ENCODE measurements around the gene NRBF2. TPM values are rescaled to one million over a fixed set of nuclear protein-coding genes. Genes with fewer than 3 reads are reported as not detected.
"Not testable (repeated sequence)": the region's sequence is repeated elsewhere in the genome, so short reads cannot be mapped to it uniquely, and the experiment has no call there.

The NRBF2 gene
- total and polyA plus RNA-seq, 8 donors: 6.8 to 23.1 (median 15.2) TPM; not detected in 1

DNA sequence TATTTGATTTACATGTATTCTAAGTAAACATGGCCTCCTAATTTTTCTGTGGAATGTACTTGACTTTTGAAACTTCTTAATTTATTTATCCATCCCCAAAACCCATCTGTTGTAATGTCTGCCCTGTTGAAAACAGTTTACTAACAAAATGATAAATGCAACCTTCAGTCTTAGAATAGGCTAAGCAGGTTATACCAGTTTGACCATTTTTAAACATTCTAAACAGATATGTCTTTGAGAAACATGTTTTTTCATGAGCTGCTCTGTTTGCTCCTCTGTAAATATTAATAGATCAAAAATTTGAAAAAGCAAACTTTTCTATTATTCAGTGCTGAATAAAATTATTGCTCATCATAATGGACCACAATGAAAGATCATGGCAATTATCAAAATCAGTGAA is 33.4 kb upstream of the NRBF2 start:
- intact Hi-C loops (cut with DNase I; ENCODE audit: low total_unique reads): no loop called here
- no peaks in the 10 kb centered on the region for H3K4me1 ChIP-seq
- TF ChIP-seq POLR2AphosphoS5 (IDR thresholded peaks at IDR 0.05): no peak
- no peak for TF ChIP-seq POLR2A (IDR thresholded peaks at IDR 0.05)
- TF ChIP-seq, protein P1, sequence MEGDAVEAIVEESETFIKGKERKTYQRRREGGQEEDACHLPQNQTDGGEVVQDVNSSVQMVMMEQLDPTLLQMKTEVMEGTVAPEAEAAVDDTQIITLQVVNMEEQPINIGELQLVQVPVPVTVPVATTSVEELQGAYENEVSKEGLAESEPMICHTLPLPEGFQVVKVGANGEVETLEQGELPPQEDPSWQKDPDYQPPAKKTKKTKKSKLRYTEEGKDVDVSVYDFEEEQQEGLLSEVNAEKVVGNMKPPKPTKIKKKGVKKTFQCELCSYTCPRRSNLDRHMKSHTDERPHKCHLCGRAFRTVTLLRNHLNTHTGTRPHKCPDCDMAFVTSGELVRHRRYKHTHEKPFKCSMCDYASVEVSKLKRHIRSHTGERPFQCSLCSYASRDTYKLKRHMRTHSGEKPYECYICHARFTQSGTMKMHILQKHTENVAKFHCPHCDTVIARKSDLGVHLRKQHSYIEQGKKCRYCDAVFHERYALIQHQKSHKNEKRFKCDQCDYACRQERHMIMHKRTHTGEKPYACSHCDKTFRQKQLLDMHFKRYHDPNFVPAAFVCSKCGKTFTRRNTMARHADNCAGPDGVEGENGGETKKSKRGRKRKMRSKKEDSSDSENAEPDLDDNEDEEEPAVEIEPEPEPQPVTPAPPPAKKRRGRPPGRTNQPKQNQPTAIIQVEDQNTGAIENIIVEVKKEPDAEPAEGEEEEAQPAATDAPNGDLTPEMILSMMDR (IDR thresholded peaks at IDR 0.05): no peak
- no peak for TF ChIP-seq EP300 (IDR thresholded peaks at IDR 0.05)
- peaks cover 0 to 6% (median 0%) of the 10 kb centered on the region in 3 donors for H3K27me3 ChIP-seq
- H3K4me3 ChIP-seq: no peak overlapping the region
- no peaks in the 10 kb centered on the region for H3K36me3 ChIP-seq
- no peaks in the 10 kb centered on the region for H3K9me3 ChIP-seq
- no peak overlapping the region for H3K27ac ChIP-seq
- no peak for DNase-seq

DNA sequence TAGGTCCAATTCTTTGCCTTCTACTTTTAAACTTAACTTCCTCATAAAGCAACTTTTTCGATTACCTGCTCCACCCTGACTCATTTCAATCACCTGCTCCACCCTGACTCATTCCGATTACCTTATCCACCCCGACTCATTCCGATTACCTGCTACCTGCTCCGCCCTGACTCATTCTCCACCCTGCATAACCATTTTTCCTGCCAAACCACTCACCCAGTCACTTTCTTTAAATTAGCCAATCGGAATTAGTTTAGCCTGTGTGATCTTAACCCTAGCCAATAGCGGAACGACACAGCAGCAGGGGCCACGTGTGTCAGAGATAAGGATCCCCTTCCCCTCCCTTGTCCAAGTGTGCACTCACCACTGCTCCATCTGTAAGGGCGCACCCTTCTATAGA is 32.0 kb upstream of the NRBF2 start:
- H3K36me3 ChIP-seq; H3K4me1 ChIP-seq; H3K9me3 ChIP-seq; intact Hi-C loops (cut with DNase I; ENCODE audit: low total_unique reads); H3K27ac ChIP-seq; H3K4me3 ChIP-seq; DNase-seq; H3K27me3 ChIP-seq: not testable (repeated sequence)
- WGBS, 5 donors: 73 to 89% (median 87%) methylated on average over 10 of the region's 10 CpGs

DNA sequence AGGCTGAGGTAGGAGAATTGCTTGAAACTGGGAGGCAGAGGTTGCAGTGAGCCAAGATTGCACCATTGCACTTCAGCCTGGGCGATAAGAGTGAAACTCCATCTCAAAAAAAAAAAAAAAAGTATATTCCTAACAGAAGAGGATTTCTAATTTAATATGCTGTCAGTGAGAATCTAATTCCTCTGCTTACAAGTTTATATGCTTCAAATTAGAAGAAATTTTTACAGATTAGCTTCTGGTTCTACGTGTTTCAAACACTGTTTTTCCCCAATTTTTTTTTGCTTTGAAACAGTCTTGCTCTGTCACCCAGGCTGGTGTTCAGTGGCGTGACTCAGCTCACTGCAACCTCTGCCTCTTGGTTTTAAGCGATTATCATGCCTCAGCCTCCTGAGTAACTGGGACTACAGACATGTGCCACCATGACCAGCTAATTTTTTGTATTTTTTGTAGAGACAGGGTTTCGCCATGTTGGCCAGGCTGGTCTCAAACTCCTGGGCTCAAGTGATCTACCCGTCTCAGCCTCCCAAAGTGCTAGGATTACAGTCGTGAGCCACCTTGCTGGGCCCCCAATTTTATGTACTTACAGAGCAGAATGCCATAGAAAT is 30.7 kb upstream of the NRBF2 start:
- 82 to 94% (median 88%) methylated on average over 7 of the region's 7 CpGs for WGBS, 5 donors
- H3K4me1 ChIP-seq; H3K36me3 ChIP-seq; H3K4me3 ChIP-seq; H3K27me3 ChIP-seq; H3K27ac ChIP-seq; DNase-seq; H3K9me3 ChIP-seq; intact Hi-C loops (cut with DNase I; ENCODE audit: low total_unique reads): not testable (repeated sequence)

DNA sequence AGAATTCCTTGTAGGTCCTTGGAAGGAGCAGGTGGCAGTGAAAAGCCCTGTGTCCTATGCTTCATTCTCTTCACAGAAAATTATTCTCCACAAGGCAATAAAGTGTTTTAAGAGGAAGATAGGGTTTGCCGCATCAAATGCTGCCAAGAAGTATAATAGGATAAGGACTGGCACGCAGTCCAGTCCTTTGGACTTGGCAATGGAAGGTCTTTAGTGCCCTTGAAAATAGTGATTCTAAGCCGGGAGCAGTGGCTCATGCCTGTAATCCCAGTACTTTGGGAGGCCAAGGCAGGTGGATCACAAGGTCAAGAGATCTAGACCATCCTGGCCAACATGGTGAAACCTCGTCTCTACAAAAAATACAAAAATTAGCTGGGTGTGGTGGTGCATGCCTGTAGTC is 29.9 kb upstream of the NRBF2 start:
- H3K9me3 ChIP-seq; H3K4me3 ChIP-seq; H3K4me1 ChIP-seq; H3K27me3 ChIP-seq; H3K27ac ChIP-seq; DNase-seq; H3K36me3 ChIP-seq; intact Hi-C loops (cut with DNase I; ENCODE audit: low total_unique reads): not testable (repeated sequence)
- 86 to 94% (median 90%) methylated on average over 4 of the region's 4 CpGs for WGBS, 5 donors

DNA sequence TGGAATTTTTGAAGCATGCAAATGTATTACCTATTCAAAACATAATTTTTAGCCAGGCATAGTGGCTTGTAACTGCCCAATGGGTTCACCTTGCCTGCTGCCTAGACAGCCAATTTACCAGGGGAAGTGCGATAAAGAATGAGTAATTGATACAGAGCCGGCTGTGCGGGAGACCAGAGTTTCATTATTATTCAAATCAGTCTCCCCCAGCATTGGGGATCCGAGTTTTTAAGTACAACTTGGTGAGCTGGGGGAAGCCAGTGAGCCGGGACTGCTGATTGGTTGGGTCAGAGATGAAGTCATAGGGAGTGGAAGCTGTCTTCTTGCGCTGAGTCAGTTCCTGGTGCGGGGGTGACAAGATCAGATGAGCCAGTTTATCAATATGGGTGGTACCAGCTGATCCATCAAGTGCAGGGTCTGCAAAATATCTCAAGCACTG is 29.1 kb upstream of the NRBF2 start:
- Histone ChIP-seq H3K4me3 (no peak overlapping the region), H3K9me3 (no peaks in the 10 kb centered on the region), H3K36me3 (no peaks in the 10 kb centered on the region), H3K27me3 (peaks cover 0 to 6% (median 0%) of the 10 kb centered on the region in 3 donors), H3K27ac (no peak overlapping the region), H3K4me1 (no peaks in the 10 kb centered on the region)
- 61 to 70% (median 64%) methylated on average over 7 of the region's 7 CpGs for WGBS, 5 donors
- DNase-seq: no peak
- intact Hi-C loops (cut with DNase I; ENCODE audit: low total_unique reads): no loop called here
- TF ChIP-seq, protein P1 (IDR thresholded peaks at IDR 0.05): no peak
- no peak for TF ChIP-seq EP300 (IDR thresholded peaks at IDR 0.05)
- no peak for TF ChIP-seq POLR2A (IDR thresholded peaks at IDR 0.05)
- no peak for TF ChIP-seq POLR2AphosphoS5 (IDR thresholded peaks at IDR 0.05)

DNA sequence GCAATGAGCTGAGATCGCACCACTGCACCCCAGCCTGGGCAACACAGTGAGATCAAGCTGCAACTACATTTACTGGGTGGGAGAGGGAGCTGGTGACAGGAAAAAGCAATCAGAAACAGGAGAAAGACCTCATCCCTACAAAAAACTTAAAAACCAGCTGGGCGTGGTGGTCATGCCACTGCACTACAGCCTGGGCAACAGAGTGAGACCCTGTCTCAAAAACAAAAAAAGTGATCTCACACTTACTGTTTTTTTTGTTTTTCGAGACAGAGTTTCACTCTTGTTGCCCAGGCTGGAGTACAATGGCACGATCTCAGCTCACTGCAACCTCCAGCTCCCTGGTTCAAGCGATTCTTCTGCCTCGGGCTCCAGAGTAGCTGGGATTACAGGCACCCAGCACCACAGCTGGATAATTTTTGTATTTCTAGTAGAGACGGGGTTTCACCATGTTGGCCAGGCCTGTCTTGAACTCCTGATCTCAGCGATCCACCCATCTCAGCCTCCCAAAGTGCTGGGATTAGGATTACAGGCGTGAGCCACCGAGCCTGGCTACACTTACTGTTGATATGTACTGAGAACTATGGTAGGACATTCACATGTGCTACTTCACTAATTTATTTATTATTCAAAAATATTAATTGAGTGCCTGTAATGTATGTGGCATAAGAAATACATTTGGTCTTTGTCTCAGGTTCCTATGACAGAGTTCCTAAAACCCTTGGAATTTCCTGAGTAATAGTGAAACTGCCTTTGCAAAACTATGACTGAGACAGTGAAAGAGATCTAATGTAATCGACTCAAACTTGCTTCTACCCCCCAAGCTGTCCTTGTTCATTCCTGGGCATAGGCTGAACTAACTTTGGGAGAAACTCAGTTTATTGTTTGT is 27.7 kb upstream of the NRBF2 start:
- intact Hi-C loops (cut with DNase I; ENCODE audit: low total_unique reads): no loop called here
- H3K27ac ChIP-seq: peak overlapping the region in 3 of 5 donors; percentile 10 to 37 (median 34)
- TF ChIP-seq POLR2A (IDR thresholded peaks at IDR 0.05): no peak
- no peak for TF ChIP-seq EP300 (IDR thresholded peaks at IDR 0.05)
- TF ChIP-seq, protein P1 (IDR thresholded peaks at IDR 0.05): no peak
- no peak for TF ChIP-seq POLR2AphosphoS5 (IDR thresholded peaks at IDR 0.05)
- H3K4me1 ChIP-seq: no peaks in the 10 kb centered on the region
- no peaks in the 10 kb centered on the region for H3K36me3 ChIP-seq
- H3K9me3 ChIP-seq: no peaks in the 10 kb centered on the region
- no peak for DNase-seq
- WGBS, 5 donors: 83 to 91% (median 86%) methylated on average over 10 to 11 of the region's 11 CpGs
- peaks cover 0 to 6% (median 0%) of the 10 kb centered on the region in 3 donors for H3K27me3 ChIP-seq
- no peak overlapping the region for H3K4me3 ChIP-seq
